Neuron (in vitro differentiated cells): ENCODE measurements around the gene HOXC11.

Experiments used
- H2AFZ ChIP-seq: one replicate; pipeline ENCODE4 v1.6.1; 2013; ENCODE audit warnings: low read depth, mild to moderate bottlenecking, inconsistent platforms, low read length, moderate library complexity
- H3K27me3 ChIP-seq: one replicate; pipeline ENCODE4 v1.6.1; 2013; ENCODE audit warnings: low read length; ENCODE audit not compliant: insufficient read depth
- H3K36me3 ChIP-seq: one replicate; pipeline ENCODE4 v1.6.1; 2013; ENCODE audit warnings: low read length; ENCODE audit not compliant: insufficient read depth
- H3K4me1 ChIP-seq: one replicate; pipeline ENCODE4 v1.6.1; 2013; ENCODE audit warnings: low read length; ENCODE audit not compliant: insufficient read depth
- H3K4me3 ChIP-seq: 2 replicates; pipeline ENCODE4 v1.5.1; 2013; ENCODE audit warnings: mild to moderate bottlenecking, low read length, moderate library complexity
- H3K9me3 ChIP-seq: one replicate; pipeline ENCODE4 v1.6.1; 2013; ENCODE audit warnings: low read length

HOXC11 gene

DNA sequence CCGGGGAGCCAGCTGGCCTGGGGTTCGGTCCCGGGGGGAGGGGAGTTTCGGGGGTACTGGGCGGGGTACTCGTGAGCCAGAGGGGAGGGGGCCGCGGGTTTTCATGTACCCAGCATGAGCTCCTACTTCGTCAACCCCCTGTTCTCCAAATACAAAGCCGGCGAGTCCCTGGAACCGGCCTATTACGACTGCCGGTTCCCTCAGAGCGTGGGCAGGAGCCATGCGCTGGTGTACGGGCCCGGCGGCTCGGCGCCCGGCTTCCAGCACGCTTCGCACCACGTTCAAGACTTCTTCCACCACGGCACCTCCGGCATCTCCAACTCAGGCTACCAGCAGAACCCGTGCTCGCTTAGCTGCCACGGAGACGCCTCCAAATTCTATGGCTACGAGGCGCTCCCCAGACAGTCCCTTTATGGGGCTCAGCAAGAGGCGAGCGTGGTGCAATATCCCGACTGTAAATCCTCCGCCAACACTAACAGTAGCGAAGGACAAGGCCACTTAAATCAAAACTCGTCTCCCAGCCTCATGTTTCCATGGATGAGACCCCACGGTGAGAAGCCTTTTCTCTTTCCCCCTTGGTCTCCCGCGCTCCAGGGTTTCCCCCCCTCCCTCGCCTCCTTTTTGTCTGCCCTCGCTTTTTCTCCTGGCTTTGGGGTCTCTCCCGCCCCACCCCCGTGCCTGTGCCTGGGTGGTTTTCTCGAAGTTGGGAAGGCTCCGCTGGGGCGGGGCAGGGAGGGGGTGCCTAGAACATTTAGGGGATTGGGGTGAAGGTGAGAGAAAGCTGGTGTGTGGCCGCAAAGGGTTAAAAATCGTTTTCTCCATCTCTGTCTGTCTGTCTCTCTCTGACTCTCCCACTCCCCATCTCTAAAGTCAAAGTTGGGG, 36.5 kb downstream of the HOXC11 start:
- H3K36me3 ChIP-seq: no peaks in the 10 kb centered on the region
- H3K4me3 ChIP-seq: no peak overlapping the region
- peaks cover 91% of the 10 kb centered on the region for H3K27me3 ChIP-seq
- peaks cover 4% of the 10 kb centered on the region for H3K9me3 ChIP-seq
- H3K4me1 ChIP-seq: peaks cover 3% of the 10 kb centered on the region
- H2AFZ ChIP-seq: no peak overlapping the region

DNA sequence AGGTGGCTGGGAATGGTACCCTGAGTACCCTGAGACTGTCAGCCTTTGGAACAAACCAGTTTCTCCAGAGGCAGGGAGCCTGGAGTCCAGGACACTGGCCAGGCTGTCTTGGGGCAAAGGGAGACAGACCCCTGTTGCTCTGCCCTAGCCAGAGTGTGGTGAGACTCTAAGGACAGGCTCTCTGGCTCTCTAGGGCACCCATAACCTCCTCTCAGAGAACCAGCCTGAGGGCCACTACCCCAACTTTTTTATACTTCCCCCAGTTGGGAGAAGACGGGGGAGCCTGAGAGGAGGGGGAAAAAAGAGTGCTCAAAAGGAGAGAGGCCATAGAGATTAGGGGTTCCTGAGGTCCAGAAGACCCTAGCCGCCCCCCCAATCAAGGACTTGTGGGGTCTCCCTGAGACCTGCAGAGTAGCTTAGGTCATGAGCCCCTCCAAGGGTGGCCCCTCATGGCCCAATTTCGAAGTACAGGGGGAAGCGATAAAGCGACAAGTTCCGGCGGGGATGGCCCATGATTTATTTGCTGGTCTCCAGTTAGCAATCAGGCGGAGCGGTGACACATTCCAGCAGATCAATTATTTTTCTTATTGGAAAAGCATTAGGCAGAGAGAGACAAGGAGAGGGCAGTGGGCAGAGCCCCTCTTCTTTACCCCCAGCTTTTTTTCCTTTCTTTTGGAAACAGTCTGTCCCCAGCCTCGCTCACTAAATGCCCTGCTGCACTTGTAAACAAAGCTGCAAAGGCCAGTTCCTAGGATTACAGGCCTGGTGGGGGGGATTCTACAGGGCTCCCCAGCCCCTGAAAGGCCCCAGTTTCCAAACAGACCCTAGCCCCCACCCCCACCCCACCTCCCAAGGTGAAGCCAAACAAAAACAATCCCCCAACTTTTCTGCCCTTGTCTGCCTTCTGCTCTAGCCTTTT, 37.4 kb downstream of the HOXC11 start:
- no peak overlapping the region for H2AFZ ChIP-seq
- H3K4me1 ChIP-seq: peaks cover 3% of the 10 kb centered on the region
- peaks cover 4% of the 10 kb centered on the region for H3K9me3 ChIP-seq
- H3K4me3 ChIP-seq: no peak overlapping the region
- peaks cover 91% of the 10 kb centered on the region for H3K27me3 ChIP-seq
- H3K36me3 ChIP-seq: no peaks in the 10 kb centered on the region

DNA sequence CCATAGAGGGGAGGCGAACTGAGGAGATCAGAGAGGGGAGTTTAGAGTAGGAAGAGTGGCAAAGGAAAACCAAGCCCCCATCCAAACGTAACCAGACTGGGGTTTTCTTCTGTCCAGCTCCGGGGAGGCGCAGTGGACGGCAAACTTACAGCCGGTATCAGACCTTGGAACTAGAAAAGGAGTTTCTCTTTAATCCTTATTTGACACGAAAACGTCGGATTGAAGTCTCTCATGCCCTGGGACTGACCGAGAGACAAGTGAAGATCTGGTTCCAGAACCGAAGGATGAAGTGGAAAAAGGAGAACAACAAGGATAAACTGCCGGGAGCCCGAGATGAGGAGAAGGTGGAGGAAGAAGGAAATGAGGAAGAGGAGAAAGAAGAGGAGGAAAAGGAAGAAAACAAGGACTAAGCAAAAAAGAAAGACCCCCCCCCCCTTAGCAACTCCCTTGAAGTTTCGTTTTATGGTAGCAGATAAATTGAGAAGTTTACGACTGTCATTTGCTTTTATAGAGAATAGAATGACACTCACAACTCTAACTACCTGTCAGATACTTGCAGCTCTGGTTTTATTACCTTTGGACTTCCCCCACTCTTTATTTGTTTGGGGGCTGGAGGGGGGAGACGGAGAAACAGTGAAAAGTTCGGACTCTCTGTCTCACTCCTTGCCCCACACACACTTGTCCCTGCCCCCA, 38.2 kb downstream of the HOXC11 start:
- peaks cover 3% of the 10 kb centered on the region for H3K4me1 ChIP-seq
- peaks cover 4% of the 10 kb centered on the region for H3K9me3 ChIP-seq
- no peak overlapping the region for H3K4me3 ChIP-seq
- H2AFZ ChIP-seq: no peak overlapping the region
- H3K27me3 ChIP-seq: peaks cover 92% of the 10 kb centered on the region
- no peaks in the 10 kb centered on the region for H3K36me3 ChIP-seq

DNA sequence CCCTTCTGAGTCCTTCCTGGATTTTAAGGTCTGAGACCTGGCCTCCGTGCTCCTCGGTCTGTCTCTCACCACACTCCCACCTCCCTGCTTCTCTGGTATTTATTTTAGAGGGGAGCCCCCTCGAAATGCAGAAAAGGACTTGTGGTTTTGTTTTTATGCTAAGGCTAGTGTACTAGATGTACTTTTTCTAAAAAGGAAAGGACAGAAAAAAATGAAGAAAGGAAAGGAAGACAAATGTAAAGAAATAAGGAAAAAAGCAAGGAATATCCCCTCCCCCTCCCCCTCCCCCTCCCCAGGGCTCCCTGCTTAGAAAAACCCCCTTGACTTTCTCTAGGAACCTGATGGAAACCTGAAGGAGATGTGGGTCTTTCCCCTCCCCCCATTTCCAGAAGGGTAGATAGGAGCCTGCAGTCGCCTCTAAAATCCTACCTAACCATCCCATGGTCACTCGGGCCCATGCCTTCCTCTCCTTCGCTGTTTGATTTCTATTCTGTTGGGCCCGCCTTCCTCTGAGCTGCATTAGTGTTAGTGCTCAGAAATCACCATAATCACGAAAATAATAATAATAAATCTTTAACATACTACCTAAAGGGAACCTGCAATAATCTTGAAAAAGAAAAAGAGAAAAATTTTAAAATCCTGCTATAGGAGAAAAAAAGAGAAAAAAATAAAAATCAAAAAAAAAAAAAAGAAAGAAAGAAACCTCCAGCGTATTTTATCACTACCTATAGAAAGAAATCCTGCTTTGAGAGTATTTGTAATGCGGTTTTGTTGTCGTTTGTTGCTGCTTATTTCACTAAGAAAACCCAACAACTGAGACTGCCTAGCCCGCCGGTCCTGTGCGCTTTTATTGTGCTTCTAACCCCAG, 39.0 kb downstream of the HOXC11 start:
- Histone ChIP-seq H3K36me3 (no peaks in the 10 kb centered on the region), H3K4me1 (no peaks in the 10 kb centered on the region), H3K9me3 (peaks cover 4% of the 10 kb centered on the region), H2AFZ (no peak overlapping the region), H3K4me3 (no peak overlapping the region), H3K27me3 (peaks cover 91% of the 10 kb centered on the region)

DNA sequence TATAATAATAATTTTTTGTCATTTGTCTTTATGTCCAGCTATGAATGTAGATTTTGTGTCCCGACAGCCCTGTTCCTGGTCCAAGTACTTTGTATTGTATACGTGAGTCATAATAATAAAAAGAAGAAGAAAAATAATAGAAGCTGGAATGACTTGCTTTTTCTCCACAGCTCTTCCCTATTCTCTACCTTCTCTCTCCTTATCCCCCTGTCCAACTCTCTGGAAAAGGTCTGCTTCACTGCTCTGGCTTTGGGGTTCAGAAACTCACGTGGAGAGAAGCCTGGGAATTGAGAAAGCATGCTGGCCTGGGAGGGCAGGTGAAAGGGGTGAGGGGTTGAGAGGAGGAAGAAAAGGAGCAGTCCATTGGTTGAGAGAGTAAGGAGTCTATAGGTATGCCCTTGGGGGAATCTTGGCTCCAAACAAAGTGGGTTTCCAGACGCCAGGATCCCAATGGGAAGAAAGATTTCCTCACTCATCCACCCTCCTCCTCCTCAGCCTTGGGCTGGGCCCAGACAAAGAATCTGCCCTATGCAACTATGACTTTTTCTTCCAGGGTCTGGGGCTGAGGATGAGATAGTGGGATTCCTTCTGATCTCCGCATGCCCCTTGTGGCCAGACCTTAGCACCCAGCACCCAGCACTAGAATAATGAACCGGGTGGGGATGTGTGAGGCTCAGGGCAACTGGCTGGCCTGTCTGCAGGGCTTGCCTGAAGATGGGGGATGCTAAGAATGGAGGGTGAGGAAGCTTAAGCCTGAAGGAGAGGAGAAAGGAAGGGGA, 39.9 kb downstream of the HOXC11 start:
- Histone ChIP-seq H3K4me3 (no peak overlapping the region), H3K27me3 (peaks cover 89% of the 10 kb centered on the region), H2AFZ (no peak overlapping the region), H3K36me3 (no peaks in the 10 kb centered on the region), H3K9me3 (peaks cover 4% of the 10 kb centered on the region), H3K4me1 (peaks cover 5% of the 10 kb centered on the region)

DNA sequence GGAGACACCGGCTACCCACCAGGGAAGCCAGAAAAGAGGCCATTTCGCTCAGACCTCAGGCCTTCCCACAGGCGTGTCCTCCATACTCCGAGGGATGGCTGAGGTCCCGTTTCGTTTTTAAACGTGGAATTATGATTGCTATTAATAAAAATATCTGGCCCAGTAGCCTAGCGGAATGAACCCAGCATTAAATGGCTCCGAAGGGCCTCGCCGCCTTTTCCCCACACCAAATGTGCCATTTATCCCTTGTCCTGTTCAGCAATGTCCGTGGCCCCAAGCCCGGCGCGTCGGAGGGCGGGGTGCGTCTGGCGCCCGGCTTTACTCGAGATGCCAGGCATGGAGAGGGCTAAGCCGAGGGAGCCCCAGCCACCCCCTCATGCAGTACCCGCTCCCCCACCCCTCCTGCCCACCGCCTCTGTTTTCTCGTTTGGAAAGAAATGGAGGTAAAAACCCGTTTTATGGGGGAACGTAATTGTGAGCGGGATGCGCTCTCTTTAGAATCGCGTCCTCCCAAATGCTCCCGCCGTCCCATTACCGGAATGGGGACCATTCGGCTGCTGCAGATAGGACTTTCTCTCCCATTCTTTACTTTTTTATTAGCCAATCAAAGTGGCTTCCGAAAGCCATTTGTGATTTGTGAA, 41.6 kb downstream of the HOXC11 start:
- no peaks in the 10 kb centered on the region for H3K36me3 ChIP-seq
- H3K9me3 ChIP-seq: peaks cover 4% of the 10 kb centered on the region
- H3K27me3 ChIP-seq: peaks cover 92% of the 10 kb centered on the region
- no peak overlapping the region for H3K4me3 ChIP-seq
- H3K4me1 ChIP-seq: peaks cover 10% of the 10 kb centered on the region
- no peak overlapping the region for H2AFZ ChIP-seq

DNA sequence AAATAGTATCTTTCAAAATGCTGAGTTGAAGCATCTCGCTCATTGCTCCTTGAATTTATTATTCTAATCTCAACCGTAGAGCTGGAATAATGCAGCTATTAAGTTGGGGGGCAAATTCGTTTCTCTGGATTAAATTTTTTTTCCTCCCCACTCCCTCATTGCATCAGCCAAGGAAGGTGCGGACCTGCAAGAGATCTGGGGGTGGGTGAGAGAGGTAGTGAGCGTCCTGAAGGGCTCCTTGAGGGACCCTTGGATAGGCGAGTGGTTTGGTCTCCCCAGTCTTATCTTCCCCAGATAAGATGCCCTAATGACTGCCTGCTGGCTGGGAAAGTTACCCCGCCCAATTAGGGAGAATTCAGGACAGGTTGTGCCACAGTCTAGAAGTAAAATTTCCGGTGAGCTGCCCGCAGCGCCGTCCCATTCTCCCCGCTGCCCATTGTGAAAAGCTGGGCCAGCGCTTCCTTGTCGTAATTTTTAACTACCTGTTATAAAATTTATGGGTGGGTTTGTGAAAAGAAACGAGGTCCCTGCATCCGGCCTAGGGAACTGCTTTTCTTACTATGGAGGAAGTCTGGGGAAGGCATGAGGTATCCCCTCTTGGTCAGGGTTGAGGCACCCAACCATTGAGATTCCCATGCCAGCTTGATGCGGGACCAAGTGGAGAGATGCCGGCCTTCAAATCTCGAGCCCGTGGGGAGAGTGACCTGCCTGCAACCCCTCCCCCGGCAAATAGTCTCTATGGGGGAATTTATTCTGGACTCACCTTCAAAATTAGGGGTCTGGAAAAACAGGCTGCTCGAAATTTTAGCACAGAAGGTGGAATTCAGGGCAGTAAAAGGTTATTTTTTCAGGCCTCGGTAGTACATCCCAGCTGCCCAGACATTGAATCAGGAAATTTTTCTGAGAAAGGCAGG, 42.3 kb downstream of the HOXC11 start:
- H3K27me3 ChIP-seq: peaks cover 92% of the 10 kb centered on the region
- no peaks in the 10 kb centered on the region for H3K36me3 ChIP-seq
- no peak overlapping the region for H2AFZ ChIP-seq
- H3K9me3 ChIP-seq: peaks cover 4% of the 10 kb centered on the region
- H3K4me3 ChIP-seq: no peak overlapping the region
- H3K4me1 ChIP-seq: peaks cover 10% of the 10 kb centered on the region

DNA sequence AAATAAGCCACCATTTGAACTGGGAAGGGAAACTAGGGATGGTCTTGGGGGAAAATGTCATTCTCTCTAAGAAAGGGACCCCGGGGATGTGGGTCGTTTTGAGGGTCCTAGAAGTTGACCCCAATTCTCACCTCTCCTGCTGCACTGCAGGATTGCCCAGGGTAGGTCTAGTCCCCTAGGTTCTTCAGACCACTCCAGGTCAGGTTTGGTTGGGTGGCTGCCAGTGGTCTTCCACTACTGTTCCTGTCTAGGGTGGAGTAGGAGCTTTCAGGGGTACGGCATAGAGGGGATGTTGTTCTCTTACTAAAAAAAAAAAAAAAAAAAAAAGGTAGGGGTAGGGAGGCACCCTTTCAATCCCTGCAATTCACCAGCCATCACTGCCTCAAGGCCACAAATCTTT, 43.1 kb downstream of the HOXC11 start:
- H3K36me3 ChIP-seq: no peaks in the 10 kb centered on the region
- no peak overlapping the region for H3K4me3 ChIP-seq
- H3K9me3 ChIP-seq: peaks cover 4% of the 10 kb centered on the region
- peaks cover 10% of the 10 kb centered on the region for H3K4me1 ChIP-seq
- H2AFZ ChIP-seq: no peak overlapping the region
- peaks cover 92% of the 10 kb centered on the region for H3K27me3 ChIP-seq

DNA sequence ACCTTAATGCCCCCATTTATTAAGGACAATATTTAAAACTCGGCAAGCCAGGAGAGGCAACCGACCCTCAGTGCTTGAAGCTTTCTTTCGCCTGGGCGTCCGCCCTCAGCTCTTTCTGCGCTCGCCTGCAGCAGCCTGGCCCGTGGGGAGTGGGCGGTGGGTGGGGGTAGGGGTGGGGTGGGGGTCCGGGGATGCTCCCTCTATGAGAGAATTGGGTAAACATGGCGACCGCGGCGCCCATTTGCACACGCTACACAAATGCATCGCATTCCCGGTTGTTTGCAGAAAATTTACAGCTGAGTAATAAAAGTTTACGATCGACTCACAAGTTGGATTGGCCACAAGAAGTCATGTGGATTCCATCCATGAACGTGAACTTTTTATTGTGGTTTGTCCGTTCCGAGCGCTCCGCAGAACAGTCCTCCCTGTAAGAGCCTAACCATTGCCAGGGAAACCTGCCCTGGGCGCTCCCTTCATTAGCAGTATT, 43.6 kb downstream of the HOXC11 start:
- peaks cover 92% of the 10 kb centered on the region for H3K27me3 ChIP-seq
- no peak overlapping the region for H2AFZ ChIP-seq
- H3K4me1 ChIP-seq: peaks cover 10% of the 10 kb centered on the region
- H3K9me3 ChIP-seq: peaks cover 4% of the 10 kb centered on the region
- H3K4me3 ChIP-seq: no peak overlapping the region
- no peaks in the 10 kb centered on the region for H3K36me3 ChIP-seq

DNA sequence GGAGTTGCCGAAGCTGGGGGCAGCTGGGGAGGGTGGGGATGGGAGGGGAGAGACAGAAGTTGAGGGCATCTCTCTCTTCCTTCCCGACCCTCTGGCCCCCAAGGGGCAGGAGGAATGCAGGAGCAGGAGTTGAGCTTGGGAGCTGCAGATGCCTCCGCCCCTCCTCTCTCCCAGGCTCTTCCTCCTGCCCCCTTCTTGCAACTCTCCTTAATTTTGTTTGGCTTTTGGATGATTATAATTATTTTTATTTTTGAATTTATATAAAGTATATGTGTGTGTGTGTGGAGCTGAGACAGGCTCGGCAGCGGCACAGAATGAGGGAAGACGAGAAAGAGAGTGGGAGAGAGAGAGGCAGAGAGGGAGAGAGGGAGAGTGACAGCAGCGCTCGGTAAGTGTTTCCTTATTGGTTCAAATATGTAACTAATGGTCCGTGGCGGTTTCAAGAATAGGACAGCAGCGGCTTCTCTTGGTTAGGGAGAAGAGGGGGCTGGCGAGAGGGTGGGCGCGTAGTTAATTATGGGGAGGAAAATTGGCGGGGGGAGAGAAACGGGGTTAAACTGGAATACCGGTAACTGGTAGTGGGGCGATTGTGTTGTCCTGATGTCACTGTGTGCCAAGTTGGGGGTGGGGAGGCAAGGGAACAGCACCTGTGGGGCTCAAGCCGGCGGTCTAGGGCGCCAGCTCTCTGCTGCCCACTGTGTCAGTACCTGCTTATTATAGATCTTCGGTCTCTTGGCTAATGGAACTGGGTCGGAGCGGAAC, 44.3 kb downstream of the HOXC11 start:
- H3K27me3 ChIP-seq: peaks cover 94% of the 10 kb centered on the region
- H3K36me3 ChIP-seq: no peaks in the 10 kb centered on the region
- peak overlapping the region; percentile 15 for H2AFZ ChIP-seq
- peak overlapping the region; percentile 48 for H3K4me3 ChIP-seq
- H3K4me1 ChIP-seq: peaks cover 10% of the 10 kb centered on the region
- H3K9me3 ChIP-seq: peaks cover 4% of the 10 kb centered on the region
